GM19467 (cell line): ENCODE data around the gene TMEM266.
"Not testable (repeated sequence)": the region's sequence is repeated elsewhere in the genome, so short reads cannot be mapped to it uniquely, and the experiment has no call there.

ENCODE experiments used
- ATAC-seq: cut with Tn5 transposase; IDR thresholded peaks from one replicate; pipeline ENCODE4 v1.9.1; 2021; ENCODE audit warnings: mild to moderate bottlenecking, moderate library complexity; ENCODE audit not compliant: unreplicated experiment

The TMEM266 gene

GRCh38 chr15:76059320-76060117, at the start of gene TMEM266:
TMEM266 (plus strand) TSS chr15:76059985; CDS start chr15:76134264, 74,279 bp downstream.
- no peak for ATAC-seq

- ATAC-seq = no peak
Observed at GRCh38 chr15:76010613-76011012, 49.2 kb upstream of the TMEM266 start.

GRCh38 chr15:76011627-76012551, 47.9 kb upstream of the TMEM266 start, which contains the start of gene NRG4:
NRG4 (minus strand) TSS chr15:76012424; CDS start chr15:76011230, 1,194 bp downstream.
- ATAC-seq = no peak

- not testable (repeated sequence) for ATAC-seq
Observed at GRCh38 chr15:76013470-76013869, 46.3 kb upstream of the TMEM266 start.

- no peak for ATAC-seq
Observed at GRCh38 chr15:76024021-76024768, 35.6 kb upstream of the TMEM266 start.

- no peak for ATAC-seq
Observed at GRCh38 chr15:76032046-76032445, 27.7 kb upstream of the TMEM266 start.

GRCh38 chr15:76033438-76033837, 26.3 kb upstream of the TMEM266 start:
- ATAC-seq = no peak

GRCh38 chr15:76034111-76034510, 25.7 kb upstream of the TMEM266 start:
- no peak for ATAC-seq

- ATAC-seq = no peak
Observed at GRCh38 chr15:76035593-76035992, 24.2 kb upstream of the TMEM266 start.

GRCh38 chr15:76038512-76038911, 21.3 kb upstream of the TMEM266 start:
- no peak for ATAC-seq

GRCh38 chr15:76054201-76054600, 5.6 kb upstream of the TMEM266 start:
- ATAC-seq = not testable (repeated sequence)

GRCh38 chr15:76056931-76057330, 2.9 kb upstream of the TMEM266 start:
- ATAC-seq = peak; percentile 45

GRCh38 chr15:76057332-76058000, 2.3 kb upstream of the TMEM266 start:
- peak; percentile 27 for ATAC-seq

- no peak for ATAC-seq
Observed at GRCh38 chr15:76058714-76059319, 968 bp upstream of the TMEM266 start.

GRCh38 chr15:76060118-76060989, 569 bp downstream of the TMEM266 start:
- ATAC-seq = no peak

- ATAC-seq = no peak
Observed at GRCh38 chr15:76061700-76062099, 1.9 kb downstream of the TMEM266 start.

- ATAC-seq = no peak
Observed at GRCh38 chr15:76062286-76062685, 2.5 kb downstream of the TMEM266 start.

- no peak for ATAC-seq
Observed at GRCh38 chr15:76064375-76064774, 4.6 kb downstream of the TMEM266 start.

GRCh38 chr15:76065245-76065644, 5.5 kb downstream of the TMEM266 start:
- ATAC-seq = no peak
